Endometrial microvascular endothelial cells (primary cell): ENCODE results near the gene CFAP90. TPM values are rescaled to one million over a fixed set of nuclear protein-coding genes. Genes with fewer than 3 reads are reported as not detected.

Experiments used
- in situ Hi-C: cut with HindIII; loops from 2 replicates; pipeline ENCODE4 v1.10.0; 2017; ENCODE audit warnings: low sequenced_read_pairs, low pct_unique_long_range_greater_than_20kb; ENCODE audit errors: inconsistent ontology term
- total RNA-seq: library from RNA; depleted of rRNA; stranded (reverse); fragments of >200 nt; gene quantifications from one replicate; pipeline ENCODE4 v1.2.3, GENCODE V29; 2015; ENCODE audit errors: inconsistent ontology term

Gene CFAP90
- total RNA-seq, 1 donor from 2014 or later, result not detected

DNA sequence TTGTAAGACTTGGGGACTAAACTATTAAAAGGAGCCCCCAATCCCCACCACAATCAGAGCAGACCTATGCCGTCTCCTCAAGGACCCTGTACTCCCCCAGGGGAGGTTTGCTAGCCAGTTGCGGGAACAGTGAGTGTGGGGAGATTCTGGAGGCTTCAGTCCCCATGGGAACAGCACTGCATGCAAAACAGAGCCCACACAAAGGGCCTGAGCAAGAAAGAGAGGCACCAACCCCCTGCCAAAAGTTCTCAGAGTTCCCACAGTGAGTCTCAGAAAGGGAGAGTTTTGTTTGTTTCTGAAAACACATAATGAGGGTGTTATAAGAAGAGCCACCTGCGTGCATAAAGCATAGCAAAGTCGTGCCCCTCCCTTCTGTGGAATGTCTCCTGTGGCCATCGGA is 56.6 kb downstream of the CFAP90 start:
- in situ Hi-C loops, result no loop called here

DNA sequence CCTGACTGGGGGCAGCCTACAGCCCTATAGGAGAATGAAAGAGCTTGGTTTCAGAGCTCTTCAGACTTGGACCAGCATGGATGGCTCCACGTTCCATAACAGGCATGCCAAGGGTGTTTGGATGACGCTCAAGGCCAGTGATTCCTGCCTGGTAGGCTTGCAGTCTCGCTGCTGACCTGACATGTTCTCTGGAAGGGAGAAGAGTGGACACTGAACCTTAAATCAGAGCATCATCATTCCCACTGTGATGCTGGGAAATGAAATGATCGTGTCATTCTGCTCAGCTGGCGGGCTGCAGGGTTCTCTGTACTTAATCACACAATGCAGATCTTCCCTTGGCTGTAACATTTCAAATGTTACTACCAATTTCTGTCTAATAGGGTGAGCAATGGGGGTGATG is 57.0 kb downstream of the CFAP90 start:
- in situ Hi-C loops, result no loop called here

- in situ Hi-C loops, result no loop called here
Measured at GRCh38 chr5:7789567-7789966, 61.4 kb downstream of the CFAP90 start.

- in situ Hi-C loops, result no loop called here
Measured at GRCh38 chr5:7787770-7788169, 63.2 kb downstream of the CFAP90 start.

DNA sequence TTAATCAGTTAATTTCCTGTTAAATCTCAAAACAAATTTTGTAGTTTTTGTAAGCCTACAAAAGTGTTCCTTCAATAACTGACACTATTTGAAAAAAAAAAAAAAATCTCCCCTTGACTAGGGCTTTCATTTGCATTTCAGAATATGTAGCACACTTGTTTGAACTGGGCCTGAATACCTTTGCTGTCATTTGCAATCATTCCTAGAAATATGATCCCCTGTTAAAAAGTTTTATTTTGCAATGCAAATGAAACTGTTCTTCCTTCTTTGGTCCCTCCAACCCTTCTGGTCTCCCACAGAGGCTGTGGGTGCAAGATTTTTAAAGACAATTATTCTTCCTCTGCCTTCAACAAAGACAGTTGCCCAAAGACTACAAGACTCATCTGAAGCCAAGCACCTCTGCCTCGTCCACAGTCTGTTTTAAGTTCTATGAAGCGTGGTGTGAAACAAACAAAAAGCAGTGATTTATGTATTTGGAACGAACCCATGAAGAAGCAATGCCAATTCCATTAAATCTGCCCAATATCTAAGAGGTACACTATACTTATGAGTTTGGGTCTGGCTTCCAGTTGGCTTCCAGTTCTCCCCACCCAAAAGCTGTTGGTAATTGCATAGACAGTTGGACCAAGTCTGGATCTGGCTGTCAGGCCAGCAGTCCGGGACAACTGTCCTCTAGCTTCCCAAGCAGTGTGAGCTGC is 66.1 kb downstream of the CFAP90 start:
- in situ Hi-C loops, result no loop called here

DNA sequence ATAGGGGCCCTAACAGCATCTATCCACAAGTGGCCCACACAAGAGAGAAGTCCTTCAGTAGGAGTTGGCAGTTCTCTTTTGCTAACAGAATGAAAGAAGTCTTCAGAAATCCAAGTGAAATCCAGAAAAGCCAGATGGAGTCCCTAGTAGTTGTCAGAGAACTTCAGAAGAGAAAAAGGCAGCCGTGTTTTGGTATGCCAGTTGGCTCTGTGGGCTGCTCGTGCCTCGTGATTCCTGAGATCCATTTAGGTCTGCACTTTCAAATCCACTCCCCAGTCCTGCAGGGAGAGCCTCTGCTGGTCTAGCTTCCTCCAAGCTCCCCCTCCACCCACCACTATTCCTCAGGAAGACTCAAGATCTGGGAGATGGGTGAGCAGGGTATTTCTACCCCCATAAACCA is 69.0 kb downstream of the CFAP90 start:
- in situ Hi-C loops, result no loop called here

Other genes with a start within 250 kb of the CFAP90 start
- 20.4 TPM for gene FASTKD3, start 17.9 kb upstream of the CFAP90 start, total RNA-seq
- 26.9 TPM for gene MTRR, start 18.0 kb upstream of the CFAP90 start, total RNA-seq